HEK293 (cell line): ENCODE measurements around the gene PHLPP2.

Experiments used
- GLIS1 ChIP-seq: fragments of 450-650 bp; formaldehyde crosslinking; IDR thresholded peaks from 2 replicates; pipeline ENCODE4 v1.5.1; 2016; ENCODE audit warnings: missing biosample characterization, missing genetic modification characterization
- GLIS2 ChIP-seq: fragments of 450-650 bp; formaldehyde crosslinking; IDR thresholded peaks from 2 replicates; pipeline ENCODE4 v1.5.1; 2016; ENCODE audit warnings: missing biosample characterization, missing genetic modification characterization
- WT1 ChIP-seq: fragments of 450-650 bp; formaldehyde crosslinking; IDR thresholded peaks from 2 replicates; pipeline ENCODE4 v1.5.1; 2016; ENCODE audit warnings: missing biosample characterization, missing genetic modification characterization
- ZBTB7A ChIP-seq: fragments of 450-650 bp; formaldehyde crosslinking; IDR thresholded peaks from 2 replicates; pipeline ENCODE4 v1.5.1; 2016; ENCODE audit warnings: low read depth, missing biosample characterization, missing genetic modification characterization
- ZNF114 ChIP-seq: fragments of 450-650 bp; formaldehyde crosslinking; IDR thresholded peaks from 2 replicates; pipeline ENCODE4 v1.5.0; 2017; ENCODE audit warnings: missing biosample characterization, missing genetic modification characterization
- ZNF146 ChIP-seq: fragments of 450-650 bp; formaldehyde crosslinking; IDR thresholded peaks from 2 replicates; pipeline ENCODE4 v1.5.1; 2016; ENCODE audit warnings: missing biosample characterization, missing genetic modification characterization
- ZNF175 ChIP-seq: fragments of 450-650 bp; formaldehyde crosslinking; IDR thresholded peaks from 2 replicates; pipeline ENCODE4 v1.5.1; 2016; ENCODE audit warnings: missing biosample characterization, missing genetic modification characterization
- ZNF214 ChIP-seq: fragments of 450-650 bp; formaldehyde crosslinking; IDR thresholded peaks from 2 replicates; pipeline ENCODE4 v1.5.1; 2017; ENCODE audit warnings: missing biosample characterization, mild to moderate bottlenecking, missing genetic modification characterization, borderline replicate concordance
- ZNF311 ChIP-seq: fragments of 450-650 bp; formaldehyde crosslinking; IDR thresholded peaks from 2 replicates; pipeline ENCODE4 v1.5.1; 2017; ENCODE audit warnings: missing biosample characterization, missing genetic modification characterization, borderline replicate concordance
- ZNF416 ChIP-seq: fragments of 450-650 bp; formaldehyde crosslinking; IDR thresholded peaks from 2 replicates; pipeline ENCODE4 v1.5.1; 2016; ENCODE audit warnings: missing biosample characterization, missing genetic modification characterization
- ZNF514 ChIP-seq: fragments of 450-650 bp; formaldehyde crosslinking; IDR thresholded peaks from 2 replicates; pipeline ENCODE4 v1.5.1; 2016; ENCODE audit warnings: missing biosample characterization, missing genetic modification characterization
- ZNF521 ChIP-seq: fragments of 450-650 bp; formaldehyde crosslinking; IDR thresholded peaks from 2 replicates; pipeline ENCODE4 v1.5.1; 2017; ENCODE audit warnings: missing biosample characterization, mild to moderate bottlenecking, missing genetic modification characterization
- ZNF549 ChIP-seq: fragments of 450-650 bp; IDR thresholded peaks from 2 replicates; pipeline ENCODE4 v1.5.1; 2018; ENCODE audit warnings: missing biosample characterization, missing genetic modification characterization, mild to moderate bottlenecking, inconsistent platforms, moderate library complexity
- ZNF555 ChIP-seq: fragments of 450-650 bp; formaldehyde crosslinking; conservative IDR thresholded peaks from 2 replicates; pipeline ENCODE4 v1.5.1; 2017; ENCODE audit warnings: missing biosample characterization, mild to moderate bottlenecking, missing genetic modification characterization, inconsistent platforms
- ZNF560 ChIP-seq: fragments of 450-650 bp; formaldehyde crosslinking; IDR thresholded peaks from 2 replicates; pipeline ENCODE4 v1.5.1; 2017; ENCODE audit warnings: missing biosample characterization, missing genetic modification characterization, borderline replicate concordance
- ZNF747 ChIP-seq: fragments of 450-650 bp; formaldehyde crosslinking; IDR thresholded peaks from 2 replicates; pipeline ENCODE4 v1.5.1; 2016; ENCODE audit warnings: missing biosample characterization, missing genetic modification characterization
- ZNF777 ChIP-seq: fragments of 450-650 bp; formaldehyde crosslinking; IDR thresholded peaks from 2 replicates; pipeline ENCODE4 v1.5.1; 2017; ENCODE audit warnings: missing biosample characterization, missing genetic modification characterization, borderline replicate concordance
- ZNF830 ChIP-seq: fragments of 450-650 bp; IDR thresholded peaks from 2 replicates; pipeline ENCODE4 v1.5.0; 2018; ENCODE audit warnings: missing biosample characterization, missing genetic modification characterization, low read depth, mild to moderate bottlenecking, moderate library complexity
- ZXDB ChIP-seq: fragments of 450-650 bp; formaldehyde crosslinking; IDR thresholded peaks from 2 replicates; pipeline ENCODE4 v1.5.1; 2016; ENCODE audit warnings: missing biosample characterization, missing genetic modification characterization
- TF ChIP-seq, protein P1 (sequence below): fragments of 450-650 bp; formaldehyde crosslinking; IDR thresholded peaks from 2 replicates; pipeline ENCODE4 v1.5.1; 2016; ENCODE audit warnings: missing biosample characterization, missing genetic modification characterization
- TF ChIP-seq, protein P2 (sequence below): fragments of 450-650 bp; formaldehyde crosslinking; IDR thresholded peaks from 2 replicates; pipeline ENCODE4 v1.5.1; 2016; ENCODE audit warnings: missing biosample characterization, missing genetic modification characterization
- TF ChIP-seq, protein P3 (sequence below): fragments of 450-650 bp; formaldehyde crosslinking; IDR thresholded peaks from 2 replicates; pipeline ENCODE4 v1.5.1; 2016; ENCODE audit warnings: missing biosample characterization, missing genetic modification characterization
- TF ChIP-seq, protein P4 (sequence below): fragments of 450-650 bp; formaldehyde crosslinking; IDR thresholded peaks from 2 replicates; pipeline ENCODE4 v1.5.1; 2016; ENCODE audit warnings: missing biosample characterization, missing genetic modification characterization
- TF ChIP-seq, protein P5 (sequence below): fragments of 450-650 bp; formaldehyde crosslinking; IDR thresholded peaks from 2 replicates; pipeline ENCODE4 v1.5.1; 2016; ENCODE audit warnings: missing biosample characterization, missing genetic modification characterization, borderline replicate concordance
- TF ChIP-seq, protein P6 (sequence below): fragments of 450-650 bp; formaldehyde crosslinking; IDR thresholded peaks from 2 replicates; pipeline ENCODE4 v1.5.1; 2016; ENCODE audit warnings: missing biosample characterization, missing genetic modification characterization

Gene PHLPP2

DNA sequence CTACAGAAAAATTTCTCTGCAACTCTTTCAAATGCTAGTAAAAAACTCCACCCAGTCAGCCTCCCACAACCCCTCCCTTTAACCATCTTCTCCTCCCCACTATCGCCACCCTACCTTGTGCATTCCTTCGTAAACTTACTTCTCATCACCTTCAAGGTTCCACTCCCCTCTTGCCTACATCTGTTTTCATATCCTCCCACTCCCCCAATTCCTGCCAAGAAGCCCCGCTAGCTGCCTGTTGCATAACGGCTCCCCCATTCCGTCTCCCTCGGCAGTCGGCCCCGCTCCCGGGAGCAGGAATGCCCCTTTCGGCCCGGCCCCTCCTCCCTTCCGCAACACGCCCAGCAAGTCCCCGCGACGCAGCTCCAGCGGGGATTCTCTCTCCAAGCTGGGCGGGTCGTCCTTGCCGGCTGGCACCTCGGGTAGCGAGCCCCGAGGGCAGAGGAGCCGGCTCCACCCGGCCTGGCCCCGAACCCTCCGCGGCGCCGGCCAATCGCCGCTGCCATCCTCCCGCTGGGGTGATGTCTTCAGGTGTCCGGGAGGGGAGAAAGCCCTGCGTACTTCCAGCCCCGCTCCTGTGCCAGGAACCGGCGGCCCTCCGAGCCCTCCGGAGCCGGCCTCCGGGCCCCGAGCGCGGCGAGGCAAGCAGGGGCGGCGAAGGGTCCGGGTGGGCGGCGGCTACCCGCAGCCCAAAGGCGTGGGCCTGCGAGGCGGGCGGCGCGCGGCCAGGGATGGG, 1.5 kb downstream of the PHLPP2 start (continued):
- TF ChIP-seq, protein P1, sequence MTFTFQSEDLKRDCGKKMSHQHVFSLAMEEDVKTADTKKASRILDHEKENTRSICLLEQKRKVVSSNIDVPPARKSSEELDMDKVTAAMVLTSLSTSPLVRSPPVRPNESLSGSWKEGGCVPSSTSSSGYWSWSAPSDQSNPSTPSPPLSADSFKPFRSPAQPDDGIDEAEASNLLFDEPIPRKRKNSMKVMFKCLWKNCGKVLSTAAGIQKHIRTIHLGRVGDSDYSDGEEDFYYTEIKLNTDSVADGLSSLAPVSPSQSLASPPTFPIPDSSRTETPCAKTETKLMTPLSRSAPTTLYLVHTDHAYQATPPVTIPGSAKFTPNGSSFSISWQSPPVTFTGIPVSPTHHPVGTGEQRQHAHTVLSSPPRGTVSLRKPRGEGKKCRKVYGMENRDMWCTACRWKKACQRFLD (tag by site-specific recombination): no peak
- TF ChIP-seq ZNF311 (no peak), GLIS1 (peak; percentile 57), ZNF549 (no peak), ZNF214 (no peak), WT1 (peak; percentile 95), ZNF416 (no peak), ZBTB7A (tag by site-specific recombination) (0 out of 2 replicates have a peak, but pooled peaks have one; percentile 5), ZNF114 (tag by site-specific recombination) (no peak), ZNF560 (no peak), ZNF521 (tag by site-specific recombination) (no peak), ZNF555 (no peak), GLIS2 (tag by site-specific recombination) (peak; percentile 87), ZNF146 (no peak), ZXDB (peak; percentile 95), ZNF830 (tag by site-specific recombination) (no peak), ZNF514 (tag by site-specific recombination) (no peak), ZNF777 (tag by site-specific recombination) (peak; percentile 84), ZNF747 (tag by site-specific recombination) (no peak), ZNF175 (tag by site-specific recombination) (no peak)
- TF ChIP-seq, protein P2, sequence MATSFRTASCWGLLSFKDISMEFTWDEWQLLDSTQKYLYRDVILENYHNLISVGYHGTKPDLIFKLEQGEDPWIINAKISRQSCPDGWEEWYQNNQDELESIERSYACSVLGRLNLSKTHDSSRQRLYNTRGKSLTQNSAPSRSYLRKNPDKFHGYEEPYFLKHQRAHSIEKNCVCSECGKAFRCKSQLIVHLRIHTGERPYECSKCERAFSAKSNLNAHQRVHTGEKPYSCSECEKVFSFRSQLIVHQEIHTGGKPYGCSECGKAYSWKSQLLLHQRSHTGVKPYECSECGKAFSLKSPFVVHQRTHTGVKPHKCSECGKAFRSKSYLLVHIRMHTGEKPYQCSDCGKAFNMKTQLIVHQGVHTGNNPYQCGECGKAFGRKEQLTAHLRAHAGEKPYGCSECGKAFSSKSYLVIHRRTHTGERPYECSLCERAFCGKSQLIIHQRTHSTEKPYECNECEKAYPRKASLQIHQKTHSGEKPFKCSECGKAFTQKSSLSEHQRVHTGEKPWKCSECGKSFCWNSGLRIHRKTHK (tag by site-specific recombination): no peak
- TF ChIP-seq, protein P3, sequence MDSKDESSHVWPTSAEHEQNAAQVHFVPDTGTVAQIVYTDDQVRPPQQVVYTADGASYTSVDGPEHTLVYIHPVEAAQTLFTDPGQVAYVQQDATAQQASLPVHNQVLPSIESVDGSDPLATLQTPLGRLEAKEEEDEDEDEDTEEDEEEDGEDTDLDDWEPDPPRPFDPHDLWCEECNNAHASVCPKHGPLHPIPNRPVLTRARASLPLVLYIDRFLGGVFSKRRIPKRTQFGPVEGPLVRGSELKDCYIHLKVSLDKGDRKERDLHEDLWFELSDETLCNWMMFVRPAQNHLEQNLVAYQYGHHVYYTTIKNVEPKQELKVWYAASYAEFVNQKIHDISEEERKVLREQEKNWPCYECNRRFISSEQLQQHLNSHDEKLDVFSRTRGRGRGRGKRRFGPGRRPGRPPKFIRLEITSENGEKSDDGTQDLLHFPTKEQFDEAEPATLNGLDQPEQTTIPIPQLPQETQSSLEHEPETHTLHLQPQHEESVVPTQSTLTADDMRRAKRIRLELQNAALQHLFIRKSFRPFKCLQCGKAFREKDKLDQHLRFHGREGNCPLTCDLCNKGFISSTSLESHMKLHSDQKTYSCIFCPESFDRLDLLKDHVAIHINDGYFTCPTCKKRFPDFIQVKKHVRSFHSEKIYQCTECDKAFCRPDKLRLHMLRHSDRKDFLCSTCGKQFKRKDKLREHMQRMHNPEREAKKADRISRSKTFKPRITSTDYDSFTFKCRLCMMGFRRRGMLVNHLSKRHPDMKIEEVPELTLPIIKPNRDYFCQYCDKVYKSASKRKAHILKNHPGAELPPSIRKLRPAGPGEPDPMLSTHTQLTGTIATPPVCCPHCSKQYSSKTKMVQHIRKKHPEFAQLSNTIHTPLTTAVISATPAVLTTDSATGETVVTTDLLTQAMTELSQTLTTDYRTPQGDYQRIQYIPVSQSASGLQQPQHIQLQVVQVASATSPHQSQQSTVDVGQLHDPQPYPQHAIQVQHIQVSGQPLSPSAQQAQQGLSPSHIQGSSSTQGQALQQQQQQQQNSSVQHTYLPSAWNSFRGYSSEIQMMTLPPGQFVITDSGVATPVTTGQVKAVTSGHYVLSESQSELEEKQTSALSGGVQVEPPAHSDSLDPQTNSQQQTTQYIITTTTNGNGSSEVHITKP: peak; percentile 83
- TF ChIP-seq, protein P4, sequence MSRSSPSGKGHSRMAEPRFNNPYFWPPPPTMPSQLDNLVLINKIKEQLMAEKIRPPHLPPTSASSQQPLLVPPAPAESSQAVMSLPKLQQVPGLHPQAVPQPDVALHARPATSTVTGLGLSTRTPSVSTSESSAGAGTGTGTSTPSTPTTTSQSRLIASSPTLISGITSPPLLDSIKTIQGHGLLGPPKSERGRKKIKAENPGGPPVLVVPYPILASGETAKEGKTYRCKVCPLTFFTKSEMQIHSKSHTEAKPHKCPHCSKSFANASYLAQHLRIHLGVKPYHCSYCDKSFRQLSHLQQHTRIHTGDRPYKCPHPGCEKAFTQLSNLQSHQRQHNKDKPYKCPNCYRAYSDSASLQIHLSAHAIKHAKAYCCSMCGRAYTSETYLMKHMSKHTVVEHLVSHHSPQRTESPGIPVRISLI (tag by site-specific recombination): no peak
- TF ChIP-seq, protein P5, sequence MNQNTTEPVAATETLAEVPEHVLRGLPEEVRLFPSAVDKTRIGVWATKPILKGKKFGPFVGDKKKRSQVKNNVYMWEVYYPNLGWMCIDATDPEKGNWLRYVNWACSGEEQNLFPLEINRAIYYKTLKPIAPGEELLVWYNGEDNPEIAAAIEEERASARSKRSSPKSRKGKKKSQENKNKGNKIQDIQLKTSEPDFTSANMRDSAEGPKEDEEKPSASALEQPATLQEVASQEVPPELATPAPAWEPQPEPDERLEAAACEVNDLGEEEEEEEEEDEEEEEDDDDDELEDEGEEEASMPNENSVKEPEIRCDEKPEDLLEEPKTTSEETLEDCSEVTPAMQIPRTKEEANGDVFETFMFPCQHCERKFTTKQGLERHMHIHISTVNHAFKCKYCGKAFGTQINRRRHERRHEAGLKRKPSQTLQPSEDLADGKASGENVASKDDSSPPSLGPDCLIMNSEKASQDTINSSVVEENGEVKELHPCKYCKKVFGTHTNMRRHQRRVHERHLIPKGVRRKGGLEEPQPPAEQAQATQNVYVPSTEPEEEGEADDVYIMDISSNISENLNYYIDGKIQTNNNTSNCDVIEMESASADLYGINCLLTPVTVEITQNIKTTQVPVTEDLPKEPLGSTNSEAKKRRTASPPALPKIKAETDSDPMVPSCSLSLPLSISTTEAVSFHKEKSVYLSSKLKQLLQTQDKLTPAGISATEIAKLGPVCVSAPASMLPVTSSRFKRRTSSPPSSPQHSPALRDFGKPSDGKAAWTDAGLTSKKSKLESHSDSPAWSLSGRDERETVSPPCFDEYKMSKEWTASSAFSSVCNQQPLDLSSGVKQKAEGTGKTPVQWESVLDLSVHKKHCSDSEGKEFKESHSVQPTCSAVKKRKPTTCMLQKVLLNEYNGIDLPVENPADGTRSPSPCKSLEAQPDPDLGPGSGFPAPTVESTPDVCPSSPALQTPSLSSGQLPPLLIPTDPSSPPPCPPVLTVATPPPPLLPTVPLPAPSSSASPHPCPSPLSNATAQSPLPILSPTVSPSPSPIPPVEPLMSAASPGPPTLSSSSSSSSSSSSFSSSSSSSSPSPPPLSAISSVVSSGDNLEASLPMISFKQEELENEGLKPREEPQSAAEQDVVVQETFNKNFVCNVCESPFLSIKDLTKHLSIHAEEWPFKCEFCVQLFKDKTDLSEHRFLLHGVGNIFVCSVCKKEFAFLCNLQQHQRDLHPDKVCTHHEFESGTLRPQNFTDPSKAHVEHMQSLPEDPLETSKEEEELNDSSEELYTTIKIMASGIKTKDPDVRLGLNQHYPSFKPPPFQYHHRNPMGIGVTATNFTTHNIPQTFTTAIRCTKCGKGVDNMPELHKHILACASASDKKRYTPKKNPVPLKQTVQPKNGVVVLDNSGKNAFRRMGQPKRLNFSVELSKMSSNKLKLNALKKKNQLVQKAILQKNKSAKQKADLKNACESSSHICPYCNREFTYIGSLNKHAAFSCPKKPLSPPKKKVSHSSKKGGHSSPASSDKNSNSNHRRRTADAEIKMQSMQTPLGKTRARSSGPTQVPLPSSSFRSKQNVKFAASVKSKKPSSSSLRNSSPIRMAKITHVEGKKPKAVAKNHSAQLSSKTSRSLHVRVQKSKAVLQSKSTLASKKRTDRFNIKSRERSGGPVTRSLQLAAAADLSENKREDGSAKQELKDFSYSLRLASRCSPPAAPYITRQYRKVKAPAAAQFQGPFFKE (tag by site-specific recombination): no peak
- TF ChIP-seq, protein P6, sequence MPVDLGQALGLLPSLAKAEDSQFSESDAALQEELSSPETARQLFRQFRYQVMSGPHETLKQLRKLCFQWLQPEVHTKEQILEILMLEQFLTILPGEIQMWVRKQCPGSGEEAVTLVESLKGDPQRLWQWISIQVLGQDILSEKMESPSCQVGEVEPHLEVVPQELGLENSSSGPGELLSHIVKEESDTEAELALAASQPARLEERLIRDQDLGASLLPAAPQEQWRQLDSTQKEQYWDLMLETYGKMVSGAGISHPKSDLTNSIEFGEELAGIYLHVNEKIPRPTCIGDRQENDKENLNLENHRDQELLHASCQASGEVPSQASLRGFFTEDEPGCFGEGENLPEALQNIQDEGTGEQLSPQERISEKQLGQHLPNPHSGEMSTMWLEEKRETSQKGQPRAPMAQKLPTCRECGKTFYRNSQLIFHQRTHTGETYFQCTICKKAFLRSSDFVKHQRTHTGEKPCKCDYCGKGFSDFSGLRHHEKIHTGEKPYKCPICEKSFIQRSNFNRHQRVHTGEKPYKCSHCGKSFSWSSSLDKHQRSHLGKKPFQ: no peak
